HG02571 (cell line): ENCODE data around the gene KCND2.
"Not testable (repeated sequence)": the region's sequence is repeated elsewhere in the genome, so short reads cannot be mapped to it uniquely, and the experiment has no call there.

ENCODE experiments used
- ATAC-seq: cut with Tn5 transposase; IDR thresholded peaks from one replicate; pipeline ENCODE4 v1.9.1; 2021; ENCODE audit warnings: mild to moderate bottlenecking, moderate library complexity; ENCODE audit not compliant: unreplicated experiment

The KCND2 gene

GRCh38 chr7:120735791-120736190 lies 462.8 kb downstream of the KCND2 start:
- no peak for ATAC-seq

GRCh38 chr7:120738816-120739215 lies 465.8 kb downstream of the KCND2 start:
- ATAC-seq = no peak

- no peak for ATAC-seq
Observed at GRCh38 chr7:120740348-120740747, 467.4 kb downstream of the KCND2 start.

GRCh38 chr7:120741371-120742042 lies 468.5 kb downstream of the KCND2 start:
- no peak for ATAC-seq

GRCh38 chr7:120742372-120742771 lies 469.4 kb downstream of the KCND2 start:
- no peak for ATAC-seq

GRCh38 chr7:120743128-120743527 lies 470.2 kb downstream of the KCND2 start:
- no peak for ATAC-seq

GRCh38 chr7:120760050-120760449 lies 487.1 kb downstream of the KCND2 start:
- peak; percentile 77 for ATAC-seq

- ATAC-seq = no peak
Observed at GRCh38 chr7:120760851-120761250, 487.9 kb downstream of the KCND2 start.

- no peak for ATAC-seq
Observed at GRCh38 chr7:120770206-120770605, 497.2 kb downstream of the KCND2 start.

GRCh38 chr7:120774481-120774880 lies 501.5 kb downstream of the KCND2 start:
- ATAC-seq = no peak

- ATAC-seq = no peak
Observed at GRCh38 chr7:120775755-120776154, 502.8 kb downstream of the KCND2 start.

GRCh38 chr7:120779078-120779477 lies 506.1 kb downstream of the KCND2 start:
- ATAC-seq = not testable (repeated sequence)

- ATAC-seq = not testable (repeated sequence)
Observed at GRCh38 chr7:120780451-120780850, 507.5 kb downstream of the KCND2 start.

GRCh38 chr7:120780938-120781337 lies 508.0 kb downstream of the KCND2 start:
- ATAC-seq = no peak

- not testable (repeated sequence) for ATAC-seq
Observed at GRCh38 chr7:120781924-120782323, 508.9 kb downstream of the KCND2 start.

- no peak for ATAC-seq
Observed at GRCh38 chr7:120783273-120783672, 510.3 kb downstream of the KCND2 start.

GRCh38 chr7:120783721-120784120 lies 510.7 kb downstream of the KCND2 start:
- ATAC-seq = no peak

- no peak for ATAC-seq
Observed at GRCh38 chr7:120785095-120785494, 512.1 kb downstream of the KCND2 start.

- peak; percentile 92 for ATAC-seq
Observed at GRCh38 chr7:120792091-120792860, 519.3 kb downstream of the KCND2 start.

- no peak for ATAC-seq
Observed at GRCh38 chr7:120792861-120793130, 519.8 kb downstream of the KCND2 start.

GRCh38 chr7:120793213-120793936 lies 520.4 kb downstream of the KCND2 start:
- ATAC-seq = no peak
